Hepatocyte (in vitro differentiated cells): ENCODE results near the gene OTOP3.

Experiments used
- CTCF ChIP-seq: fragments of 200-600 bp; sonication (generic); IDR thresholded peaks from 2 replicates; pipeline ENCODE4 v1.5.1; 2016; ENCODE audit warnings: antibody characterized with exemption, mild to moderate bottlenecking; ENCODE audit not compliant: poor library complexity
- EZH2phosphoT487 ChIP-seq: fragments of 200-600 bp; sonication (generic); IDR thresholded peaks from one replicate; pipeline ENCODE4 v1.6.1; 2018; ENCODE audit warnings: antibody characterized with exemption, mild to moderate bottlenecking, low read depth, moderate library complexity; ENCODE audit not compliant: unreplicated experiment, severe bottlenecking

GRCh38 chr17:74930535-74931036, 5.1 kb upstream of the OTOP3 start:
- TF ChIP-seq EZH2phosphoT487 (no peak), CTCF (no peak)
